ENCODE results near the gene TIRAP. TPM values are rescaled to one million over a fixed set of nuclear protein-coding genes. Genes with fewer than 3 reads are reported as not detected.

TIRAP gene
- polyA plus RNA-seq, 3 donors, result 10.2 to 16.7 (median 10.8) TPM

- no peak for DNase-seq (ENCODE audit: extremely low read depth in 1 of 11, low read depth in 9 of 11, low spot score in 4 of 11)
These were observed 30.9 kb downstream of the TIRAP start for GRCh38 chr11:126313826-126314225.

GRCh38 chr11:126317432-126317755, 34.5 kb downstream of the TIRAP start:
- DNase-seq (ENCODE audit: extremely low read depth in 1 of 11, low read depth in 9 of 11, low spot score in 4 of 11), result no peak

DNA sequence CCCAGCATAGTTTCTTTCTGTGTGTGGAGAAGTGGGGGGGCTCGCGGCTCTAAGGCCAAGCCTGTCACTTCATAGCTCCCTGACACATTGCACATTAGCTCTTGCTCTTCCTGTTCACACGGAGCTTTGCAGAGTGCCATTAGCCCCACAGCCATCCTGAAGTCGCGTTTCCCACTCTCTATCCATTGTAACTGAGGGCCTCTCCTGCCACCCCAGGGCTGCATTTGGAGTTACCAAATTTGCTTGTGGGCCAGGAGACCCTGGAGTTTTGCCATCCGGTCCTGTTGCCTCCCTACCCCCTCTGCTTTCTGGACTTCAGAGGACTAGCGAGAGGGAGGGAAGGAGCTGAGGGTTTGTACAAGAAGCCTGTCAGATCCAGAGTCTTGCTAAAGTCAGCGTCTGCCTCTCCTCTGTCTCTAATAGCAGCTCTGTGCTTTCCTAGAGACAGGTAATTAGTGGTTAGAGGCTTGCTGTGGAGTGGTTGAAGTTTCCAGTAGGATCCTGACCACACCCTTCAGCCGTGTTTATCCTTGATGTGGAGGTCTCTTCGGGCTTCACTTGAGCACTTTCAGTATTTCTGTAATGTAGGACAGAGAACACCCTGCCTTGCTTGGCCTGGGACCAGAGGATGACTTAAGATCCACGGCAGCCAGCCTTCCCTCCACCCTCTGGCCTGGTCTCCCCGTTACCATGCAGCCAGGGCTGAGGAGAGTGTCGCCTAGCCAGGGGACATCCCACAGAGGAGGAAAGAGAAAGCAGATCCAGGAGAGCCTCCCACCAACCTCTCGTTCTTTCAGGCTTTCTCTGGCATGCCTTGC, 35.1 kb downstream of the TIRAP start:
- no peak for DNase-seq (ENCODE audit: extremely low read depth in 1 of 11, low read depth in 9 of 11, low spot score in 4 of 11)

GRCh38 chr11:126318574-126319373, 35.9 kb downstream of the TIRAP start:
- no peak for DNase-seq (ENCODE audit: extremely low read depth in 1 of 11, low read depth in 9 of 11, low spot score in 4 of 11)

DNA sequence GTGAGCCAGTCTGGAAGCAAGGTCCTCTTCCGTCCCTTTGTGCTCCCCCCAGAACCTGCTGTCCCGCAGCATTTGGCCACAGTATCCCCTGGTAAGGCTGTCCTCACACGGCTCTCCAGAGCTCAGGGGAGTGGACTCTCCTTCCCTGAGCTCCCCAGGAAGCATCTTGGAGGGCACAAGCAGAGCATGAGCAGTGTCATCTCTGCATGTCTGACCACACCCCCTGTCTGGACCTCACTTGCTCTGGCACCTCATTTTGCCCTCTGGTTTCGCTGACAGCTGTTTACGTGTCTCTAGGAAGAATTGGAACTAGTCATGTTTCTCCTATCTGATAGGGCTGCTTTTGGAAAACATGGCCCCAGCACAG, 36.5 kb downstream of the TIRAP start:
- DNase-seq (ENCODE audit: extremely low read depth in 1 of 11, low read depth in 9 of 11, low spot score in 4 of 11), result no peak

GRCh38 chr11:126322996-126323395, 40.1 kb downstream of the TIRAP start:
- no peak for DNase-seq (ENCODE audit: extremely low read depth in 1 of 11, low read depth in 9 of 11, low spot score in 4 of 11)

DNA sequence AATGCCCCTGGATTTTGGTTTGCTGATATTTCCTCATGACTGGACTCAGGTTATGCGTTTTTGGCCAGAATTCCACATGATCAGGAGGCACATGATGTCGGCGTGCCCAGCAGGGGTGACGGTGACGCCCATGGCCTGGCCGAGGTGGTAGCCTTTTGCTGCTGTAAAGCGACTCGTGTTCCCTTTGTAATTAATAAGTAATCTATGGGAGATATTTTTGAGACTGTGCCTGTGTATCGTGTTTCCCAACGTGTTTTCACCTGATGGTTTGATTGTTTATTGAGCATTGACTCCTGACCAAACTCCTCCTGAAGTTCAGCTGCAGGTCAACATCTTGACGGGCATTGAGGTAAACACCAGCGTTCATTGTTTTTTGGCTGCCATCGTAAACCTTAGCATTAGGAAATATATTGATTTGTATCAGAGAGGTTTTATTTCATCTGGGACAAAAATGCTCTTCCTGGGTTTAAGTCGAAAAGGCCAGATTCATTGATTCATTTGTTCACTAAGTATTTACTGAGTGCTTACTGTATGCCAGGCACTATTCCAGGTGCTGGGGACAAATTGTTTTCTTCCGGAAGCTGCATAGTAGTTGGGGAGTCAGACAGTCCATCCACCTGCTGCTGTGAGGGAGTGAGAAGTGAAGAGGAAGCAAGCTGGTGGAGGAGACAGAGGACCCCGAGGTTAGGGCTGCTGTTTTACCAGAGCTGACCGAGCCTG, 44.5 kb downstream of the TIRAP start:
- no peak for DNase-seq (ENCODE audit: extremely low read depth in 1 of 11, low read depth in 9 of 11, low spot score in 4 of 11)

GRCh38 chr11:126328001-126328390, 45.1 kb downstream of the TIRAP start:
- no peak for DNase-seq (ENCODE audit: extremely low read depth in 1 of 11, low read depth in 9 of 11, low spot score in 4 of 11)

GRCh38 chr11:126328444-126328843, 45.6 kb downstream of the TIRAP start:
- DNase-seq (ENCODE audit: extremely low read depth in 1 of 11, low read depth in 9 of 11, low spot score in 4 of 11), result no peak

DNA sequence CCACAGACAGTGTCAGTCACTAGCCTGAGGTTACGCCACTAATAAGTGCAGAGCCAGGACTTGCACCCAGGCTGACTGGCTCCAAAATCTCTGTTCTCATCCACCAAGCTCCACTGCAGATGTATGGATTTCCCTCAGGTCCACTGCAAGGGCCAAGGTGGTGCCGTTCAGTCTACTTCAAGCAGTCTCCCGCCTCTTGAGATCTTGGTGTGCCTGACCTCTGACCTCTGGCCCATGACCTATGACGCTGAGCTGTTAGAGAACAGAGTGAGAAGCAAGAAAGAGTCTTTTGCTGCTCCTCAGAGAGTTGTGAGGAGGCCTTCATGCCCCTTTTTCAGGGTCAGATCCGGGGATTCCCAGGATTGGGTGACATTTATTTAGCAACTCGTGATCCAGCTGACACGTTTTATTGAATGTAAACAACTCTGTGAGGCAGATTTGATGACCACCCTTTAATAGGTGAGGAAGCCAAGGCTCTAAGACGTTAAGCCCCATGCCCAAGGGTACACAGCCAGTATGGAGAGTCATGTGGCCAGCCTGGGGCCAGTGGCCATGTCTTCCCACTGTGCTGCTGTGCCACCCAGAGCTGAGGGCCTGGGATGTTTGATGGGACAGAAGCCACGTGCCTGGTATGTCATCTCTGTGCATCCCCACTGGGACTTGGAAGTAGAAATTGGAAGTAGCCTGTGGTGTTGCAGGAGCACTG, 46.2 kb downstream of the TIRAP start:
- no peak for DNase-seq (ENCODE audit: extremely low read depth in 1 of 11, low read depth in 9 of 11, low spot score in 4 of 11)

GRCh38 chr11:126329644-126330211, 46.8 kb downstream of the TIRAP start:
- DNase-seq (ENCODE audit: extremely low read depth in 1 of 11, low read depth in 9 of 11, low spot score in 4 of 11), result no peak

DNA sequence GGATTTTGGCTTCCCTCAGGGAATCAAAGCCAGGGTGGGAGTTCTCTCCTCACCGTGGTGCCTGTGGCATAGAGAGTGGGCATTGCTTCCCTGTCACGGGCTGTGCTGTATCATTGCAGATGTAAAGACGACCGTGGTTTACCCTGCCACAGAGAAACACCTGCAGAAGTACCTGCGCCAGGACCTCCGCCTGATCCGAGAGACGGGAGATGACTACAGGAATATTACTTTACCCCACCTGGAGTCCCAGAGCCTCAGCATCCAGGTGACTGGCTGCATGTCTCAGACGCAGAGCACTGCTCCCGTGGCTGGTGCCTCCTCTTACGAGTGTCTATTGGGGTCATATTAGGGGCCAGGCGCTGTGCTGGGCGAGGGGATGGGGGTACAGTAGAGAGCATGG, 48.4 kb downstream of the TIRAP start:
- DNase-seq (ENCODE audit: extremely low read depth in 1 of 11, low read depth in 9 of 11, low spot score in 4 of 11), result no peak

- no peak for DNase-seq (ENCODE audit: extremely low read depth in 1 of 11, low read depth in 9 of 11, low spot score in 4 of 11)
These were observed 49.4 kb downstream of the TIRAP start for GRCh38 chr11:126332221-126332711.

GRCh38 chr11:126333142-126333541, 50.2 kb downstream of the TIRAP start:
- DNase-seq (ENCODE audit: extremely low read depth in 1 of 11, low read depth in 9 of 11, low spot score in 4 of 11), result no peak

GRCh38 chr11:126334659-126335462, 52.0 kb downstream of the TIRAP start:
- no peak for DNase-seq (ENCODE audit: extremely low read depth in 1 of 11, low read depth in 9 of 11, low spot score in 4 of 11)

DNA sequence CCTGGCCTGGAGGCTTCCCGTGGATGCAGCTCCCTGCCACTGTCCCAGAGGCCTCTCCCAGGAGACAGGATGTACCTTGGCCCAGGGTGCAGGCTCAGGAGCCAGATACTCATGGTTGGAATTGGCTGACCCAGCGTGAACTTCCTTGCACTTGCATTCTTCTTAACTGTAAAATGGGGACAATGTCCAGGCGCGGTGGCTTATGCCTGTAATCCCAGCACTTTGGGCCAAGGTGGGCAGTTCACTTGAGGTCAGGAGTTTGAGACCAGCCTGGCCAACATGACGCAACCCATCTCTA, 52.5 kb downstream of the TIRAP start:
- DNase-seq (ENCODE audit: extremely low read depth in 1 of 11, low read depth in 9 of 11, low spot score in 4 of 11), result no peak

GRCh38 chr11:126336138-126336541, 53.2 kb downstream of the TIRAP start:
- no peak for DNase-seq (ENCODE audit: extremely low read depth in 1 of 11, low read depth in 9 of 11, low spot score in 4 of 11)

GRCh38 chr11:126336671-126337101, 53.8 kb downstream of the TIRAP start:
- DNase-seq (ENCODE audit: extremely low read depth in 1 of 11, low read depth in 9 of 11, low spot score in 4 of 11), result no peak
